HG02852 (cell line): ENCODE results near the gene MFSD2A.
"Not testable (repeated sequence)": the region's sequence is repeated elsewhere in the genome, so short reads cannot be mapped to it uniquely, and the experiment has no call there.

ENCODE experiments used
- ATAC-seq: cut with Tn5 transposase; IDR thresholded peaks from one replicate; pipeline ENCODE4 v1.9.1; 2021; ENCODE audit warnings: mild to moderate bottlenecking, moderate library complexity; ENCODE audit not compliant: unreplicated experiment

Gene MFSD2A

DNA sequence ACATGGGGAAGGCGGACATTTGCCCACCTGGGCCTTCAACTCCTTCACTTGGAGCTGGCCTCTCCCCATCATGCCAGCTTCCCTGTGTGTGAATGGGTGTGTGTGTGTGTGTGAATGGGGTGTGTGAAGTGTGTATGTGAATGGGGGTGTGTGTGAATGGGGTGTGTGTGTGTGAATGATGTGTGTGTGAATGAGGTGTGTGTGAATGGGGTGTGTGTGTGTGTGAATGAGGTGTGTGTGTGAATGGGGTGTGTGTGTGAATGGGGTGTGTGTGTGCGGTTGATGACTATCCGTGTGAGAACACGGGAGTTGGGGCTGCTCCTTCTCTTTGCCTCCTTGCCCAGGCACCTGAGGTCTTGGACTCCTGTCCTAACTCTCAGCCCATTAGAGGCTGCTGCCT is 9.6 kb downstream of the MFSD2A start:
- no peak for ATAC-seq

DNA sequence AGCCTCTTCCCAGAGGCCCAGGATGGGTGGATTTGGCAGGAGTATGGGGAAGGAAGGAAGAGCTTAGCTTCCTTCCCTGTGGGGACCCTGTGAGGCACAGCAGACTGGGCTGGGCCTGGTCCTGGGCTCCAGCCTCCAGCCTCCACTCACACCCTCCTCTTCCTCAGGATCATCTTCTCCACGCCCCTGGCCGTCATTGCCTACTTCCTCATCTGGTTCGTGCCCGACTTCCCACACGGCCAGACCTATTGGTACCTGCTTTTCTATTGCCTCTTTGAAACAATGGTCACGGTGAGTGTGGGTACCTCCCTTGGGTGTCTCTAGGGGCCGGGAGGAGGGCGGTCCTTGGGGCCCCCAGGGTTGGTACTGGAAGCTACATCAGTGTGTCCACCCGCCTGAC is 10.1 kb downstream of the MFSD2A start:
- ATAC-seq, result no peak

DNA sequence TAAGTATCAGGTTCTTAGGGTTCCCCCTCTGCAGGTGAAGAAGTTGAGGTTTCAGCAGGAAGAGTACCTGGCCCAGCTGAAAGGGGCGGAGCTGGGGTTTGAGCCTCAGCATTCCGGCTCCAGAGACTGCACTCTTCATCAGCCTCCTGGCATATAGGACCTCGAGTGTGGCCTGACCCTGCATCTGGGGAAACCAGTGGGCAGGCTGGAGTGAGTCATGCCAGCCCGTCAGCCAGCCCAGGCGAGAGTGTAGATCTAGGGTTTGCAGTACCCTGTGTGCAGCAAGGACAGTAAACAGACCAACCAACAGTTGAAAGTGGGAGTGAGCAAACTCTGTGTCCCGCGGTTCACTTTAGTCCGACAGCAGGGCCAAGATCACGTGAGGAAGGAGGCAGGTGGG is 14.1 kb downstream of the MFSD2A start:
- no peak for ATAC-seq

DNA sequence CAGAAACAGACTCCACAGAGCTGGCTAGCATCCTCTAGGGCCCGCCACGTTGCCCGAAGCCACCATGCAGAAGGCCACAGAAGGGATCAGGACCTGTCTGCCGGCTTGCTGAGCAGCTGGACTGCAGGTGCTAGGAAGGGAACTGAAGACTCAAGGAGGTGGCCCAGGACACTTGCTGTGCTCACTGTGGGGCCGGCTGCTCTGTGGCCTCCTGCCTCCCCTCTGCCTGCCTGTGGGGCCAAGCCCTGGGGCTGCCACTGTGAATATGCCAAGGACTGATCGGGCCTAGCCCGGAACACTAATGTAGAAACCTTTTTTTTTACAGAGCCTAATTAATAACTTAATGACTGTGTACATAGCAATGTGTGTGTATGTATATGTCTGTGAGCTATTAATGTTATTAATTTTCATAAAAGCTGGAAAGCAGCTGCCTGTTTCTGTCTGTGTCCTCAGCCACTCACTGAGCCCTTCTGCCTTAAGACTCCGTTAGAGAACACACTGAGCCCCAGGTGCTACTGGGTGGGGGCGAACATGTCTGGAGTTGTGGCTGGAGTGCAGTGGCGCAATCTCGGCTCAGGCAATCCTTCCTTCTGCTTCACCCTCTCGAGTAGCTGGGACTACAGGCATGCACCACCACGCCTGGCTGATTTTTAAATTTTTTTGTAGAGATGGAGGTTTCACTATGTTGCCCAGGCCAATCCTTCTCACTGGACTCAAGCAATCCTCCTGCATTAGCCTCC is 14.8 kb downstream of the MFSD2A start:
- ATAC-seq, result no peak

DNA sequence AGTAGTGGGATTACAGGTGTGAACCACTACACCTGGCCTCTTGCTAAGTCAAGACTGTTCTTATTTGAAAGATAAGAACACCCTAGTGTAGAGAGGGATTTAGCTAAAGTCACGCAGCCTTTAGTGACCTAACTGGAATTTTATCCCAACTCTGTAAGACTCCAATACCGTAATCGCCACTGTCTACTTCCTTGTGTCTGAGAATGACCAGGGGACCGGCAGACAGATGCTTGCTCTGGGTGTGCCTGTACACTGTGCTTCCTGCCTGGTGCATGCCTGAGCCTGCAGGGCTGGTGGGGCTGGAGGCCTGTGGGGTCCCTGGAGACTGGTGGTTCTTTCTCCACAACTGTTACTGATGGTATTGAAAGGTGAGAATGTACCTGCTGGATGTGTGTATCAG is 15.3 kb downstream of the MFSD2A start:
- ATAC-seq, result no peak

GRCh38 chr1:39971138-39971537 is 16.2 kb downstream of the MFSD2A start:
- ATAC-seq, result no peak

- no peak for ATAC-seq
Observed at GRCh38 chr1:39973503-39974135, 18.7 kb downstream of the MFSD2A start.

DNA sequence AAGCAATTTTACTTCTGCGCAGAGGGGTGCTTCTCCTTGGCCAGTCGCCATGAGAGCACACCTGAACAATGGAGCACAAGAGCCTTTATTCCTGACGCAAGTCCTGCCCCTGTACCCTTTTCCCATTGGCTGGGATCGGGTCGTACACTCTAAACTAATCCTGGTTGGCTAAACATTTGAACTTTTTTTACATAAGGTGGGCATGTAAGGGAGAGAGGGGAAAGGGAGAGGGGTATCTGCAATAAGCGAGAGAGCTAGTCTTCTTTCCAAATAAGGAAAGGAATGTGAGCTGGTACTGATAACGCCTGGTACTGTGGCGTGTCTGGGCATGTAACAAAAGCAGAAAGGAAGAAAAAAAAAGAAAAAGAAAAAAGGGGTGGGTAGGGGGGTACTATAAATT is 21.8 kb downstream of the MFSD2A start:
- no peak for ATAC-seq

DNA sequence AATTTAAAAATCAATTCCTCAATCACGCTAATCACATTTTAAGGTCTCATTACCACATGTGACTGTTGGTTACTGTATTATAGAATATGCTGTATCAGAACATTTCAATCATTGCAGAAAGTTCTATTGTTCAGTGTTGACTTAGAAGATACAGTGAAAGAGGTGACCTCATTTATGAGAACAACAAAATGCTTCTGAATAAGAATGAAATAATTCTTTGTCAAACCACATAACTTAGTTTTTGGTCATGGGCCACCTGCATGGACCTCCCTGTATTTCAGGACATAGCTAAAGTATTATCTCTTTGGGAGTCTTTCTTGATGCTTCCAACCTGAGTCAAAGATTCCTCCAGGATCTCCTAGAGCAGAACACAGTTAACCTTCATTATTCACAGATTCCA is 22.3 kb downstream of the MFSD2A start:
- ATAC-seq, result no peak

- no peak for ATAC-seq
Observed at GRCh38 chr1:39979654-39980053, 24.7 kb downstream of the MFSD2A start.

- no peak for ATAC-seq
Observed at GRCh38 chr1:39980555-39981313, 25.8 kb downstream of the MFSD2A start.

DNA sequence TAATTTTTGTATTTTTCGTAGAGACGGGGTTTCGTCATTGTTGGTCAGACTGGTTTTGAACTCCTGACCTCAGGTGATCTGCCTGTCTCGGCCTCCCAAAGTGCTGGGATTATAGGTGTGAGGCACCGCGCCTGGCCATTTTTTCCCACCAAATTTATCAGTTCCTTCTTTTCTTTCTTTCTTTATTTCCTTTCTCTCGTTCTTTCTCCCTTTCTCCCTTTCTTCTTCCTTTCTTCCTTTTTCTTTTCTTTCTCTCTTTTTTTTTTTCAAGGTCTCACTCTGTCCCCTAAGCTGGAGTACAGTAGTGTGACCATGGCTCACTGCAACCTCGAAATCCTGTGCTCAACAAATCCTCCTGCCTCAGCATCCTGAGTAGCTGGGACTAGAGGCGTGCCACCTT is 26.4 kb downstream of the MFSD2A start:
- no peak for ATAC-seq

DNA sequence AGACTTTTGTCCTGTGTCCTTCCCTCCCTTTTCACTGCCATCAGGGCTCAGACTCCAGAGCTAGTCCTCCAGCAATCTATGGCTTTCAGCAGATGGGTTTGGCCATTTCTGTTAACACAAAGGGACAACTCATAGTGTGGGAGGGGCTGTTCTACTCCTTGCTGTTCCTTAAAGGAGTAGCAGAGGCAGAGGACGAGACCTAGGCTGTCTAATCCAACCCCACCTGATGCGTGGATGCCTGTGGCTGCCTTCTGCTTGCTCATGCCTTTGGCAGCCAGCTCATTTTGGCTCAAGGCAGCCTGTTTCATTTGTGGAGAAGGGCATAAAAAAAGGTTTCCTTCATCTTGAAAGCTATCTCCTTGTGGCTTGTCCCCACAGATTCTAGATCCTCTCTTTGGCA is 27.0 kb downstream of the MFSD2A start:
- ATAC-seq, result no peak

GRCh38 chr1:39984480-39984879 is 29.5 kb downstream of the MFSD2A start:
- ATAC-seq, result not testable (repeated sequence)

DNA sequence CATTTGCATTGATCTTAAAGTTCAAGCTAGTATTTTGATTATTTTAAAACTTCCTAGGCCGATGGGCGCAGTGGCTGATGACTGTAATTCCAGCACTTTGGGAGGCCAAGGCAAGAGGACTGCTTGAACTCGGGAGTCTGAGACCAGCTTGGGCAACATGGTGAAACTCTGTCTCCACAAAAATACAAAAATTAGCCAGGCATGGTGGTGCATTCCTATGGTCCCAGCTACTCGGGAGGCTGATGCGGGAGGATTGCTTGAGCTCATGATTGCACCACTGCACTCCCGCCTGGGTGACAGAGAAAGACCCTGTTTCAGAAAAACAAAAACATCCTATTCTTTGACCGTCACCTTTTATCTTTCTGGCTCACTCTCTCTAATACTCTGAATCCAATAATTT is 30.0 kb downstream of the MFSD2A start:
- no peak for ATAC-seq

- no peak for ATAC-seq
Observed at GRCh38 chr1:39987869-39988268, 32.9 kb downstream of the MFSD2A start.

- ATAC-seq, result no peak
Observed at GRCh38 chr1:39988618-39989343, 33.8 kb downstream of the MFSD2A start.

DNA sequence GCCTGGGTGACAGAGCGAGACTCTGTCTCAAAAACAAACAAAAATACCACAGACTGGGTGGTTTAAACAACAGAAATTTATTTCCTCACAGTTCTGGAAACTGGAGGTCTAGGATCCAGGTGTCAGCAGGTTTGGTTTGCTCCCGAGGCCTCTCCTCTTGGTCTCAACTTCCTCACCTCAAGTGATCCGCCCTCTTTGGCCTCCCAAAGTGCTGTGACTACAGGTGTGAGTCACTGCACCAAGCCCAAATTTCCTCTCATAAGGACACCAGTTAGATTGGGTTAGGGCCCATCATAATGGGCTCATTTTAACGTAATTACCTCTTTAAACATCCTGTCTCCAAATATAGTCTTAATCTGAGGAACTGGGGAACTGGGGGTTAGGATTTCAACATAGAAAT is 35.5 kb downstream of the MFSD2A start:
- ATAC-seq, result no peak

GRCh38 chr1:39992234-39992633 is 37.3 kb downstream of the MFSD2A start:
- no peak for ATAC-seq

DNA sequence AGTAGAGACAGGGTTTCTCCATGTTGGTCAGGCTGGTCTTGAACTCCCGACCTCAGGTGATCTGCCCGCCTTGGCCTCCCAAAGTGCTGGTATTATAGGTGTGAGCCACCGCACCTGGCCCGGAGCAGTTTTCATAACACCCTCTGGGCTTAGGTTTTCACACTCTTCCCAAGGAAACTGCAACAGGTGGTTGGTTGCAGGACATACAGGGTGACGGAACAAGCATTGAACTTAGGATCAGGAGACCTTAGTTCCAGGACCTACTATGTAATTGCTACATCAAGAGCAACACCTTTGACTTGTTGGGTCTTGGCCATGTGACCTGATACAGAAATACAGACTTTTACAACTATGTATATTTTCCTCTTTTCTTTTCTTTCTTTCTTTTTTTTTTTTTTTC is 37.9 kb downstream of the MFSD2A start:
- ATAC-seq, result no peak

GRCh38 chr1:39995973-39996393 is 41.0 kb downstream of the MFSD2A start:
- peak; percentile 64 for ATAC-seq
